Loucy (cell line): ENCODE measurements around the gene SLTM.

Source experiments
- EZH2phosphoT487 ChIP-seq: fragments of 200-600 bp; IDR thresholded peaks from 2 replicates; pipeline ENCODE4 v1.6.1; 2018; ENCODE audit warnings: antibody characterized with exemption, mild to moderate bottlenecking, moderate library complexity, borderline replicate concordance
- TF ChIP-seq, protein P1 (sequence below): fragments of 200-600 bp; sonication (generic); conservative IDR thresholded peaks from 2 replicates; pipeline ENCODE4 v1.5.1; 2014; ENCODE audit warnings: mild to moderate bottlenecking, antibody characterized with exemption, low read length

DNA sequence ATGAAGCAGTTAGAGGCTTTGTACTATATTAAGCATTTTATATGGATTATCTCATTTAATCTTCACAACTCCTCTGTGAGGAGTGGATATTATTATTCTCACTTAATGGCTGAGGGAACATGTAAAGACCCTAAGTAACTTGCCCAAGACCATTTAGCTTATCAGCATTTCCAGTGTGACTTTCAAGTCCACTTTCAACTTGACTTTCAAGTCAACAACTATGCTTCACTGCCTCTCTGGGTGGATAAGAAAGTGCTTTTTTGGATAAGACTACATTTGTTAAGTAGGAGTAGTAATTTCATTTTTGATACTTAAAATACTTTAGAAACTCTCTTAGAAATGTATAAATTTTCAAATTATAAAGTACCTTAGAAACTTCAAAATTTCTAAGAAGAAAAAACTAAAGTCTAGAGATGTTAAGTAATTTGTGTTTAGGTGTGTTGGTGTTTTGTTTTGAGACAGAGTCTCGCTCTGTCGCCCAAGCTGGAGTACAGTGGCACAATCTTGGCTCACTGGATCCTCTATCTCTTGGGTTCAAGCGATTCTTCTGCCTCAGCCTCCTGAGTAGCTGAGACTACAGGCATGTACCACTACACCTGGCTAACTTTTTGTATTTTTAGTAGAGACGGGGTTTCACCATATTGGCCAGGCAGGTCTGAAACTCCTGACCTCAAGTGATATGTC, 90.6 kb downstream of the SLTM start:
- TF ChIP-seq, protein P1, sequence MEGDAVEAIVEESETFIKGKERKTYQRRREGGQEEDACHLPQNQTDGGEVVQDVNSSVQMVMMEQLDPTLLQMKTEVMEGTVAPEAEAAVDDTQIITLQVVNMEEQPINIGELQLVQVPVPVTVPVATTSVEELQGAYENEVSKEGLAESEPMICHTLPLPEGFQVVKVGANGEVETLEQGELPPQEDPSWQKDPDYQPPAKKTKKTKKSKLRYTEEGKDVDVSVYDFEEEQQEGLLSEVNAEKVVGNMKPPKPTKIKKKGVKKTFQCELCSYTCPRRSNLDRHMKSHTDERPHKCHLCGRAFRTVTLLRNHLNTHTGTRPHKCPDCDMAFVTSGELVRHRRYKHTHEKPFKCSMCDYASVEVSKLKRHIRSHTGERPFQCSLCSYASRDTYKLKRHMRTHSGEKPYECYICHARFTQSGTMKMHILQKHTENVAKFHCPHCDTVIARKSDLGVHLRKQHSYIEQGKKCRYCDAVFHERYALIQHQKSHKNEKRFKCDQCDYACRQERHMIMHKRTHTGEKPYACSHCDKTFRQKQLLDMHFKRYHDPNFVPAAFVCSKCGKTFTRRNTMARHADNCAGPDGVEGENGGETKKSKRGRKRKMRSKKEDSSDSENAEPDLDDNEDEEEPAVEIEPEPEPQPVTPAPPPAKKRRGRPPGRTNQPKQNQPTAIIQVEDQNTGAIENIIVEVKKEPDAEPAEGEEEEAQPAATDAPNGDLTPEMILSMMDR, result no peak
- no peak for TF ChIP-seq EZH2phosphoT487
